HepG2 (cell line): ENCODE results near the gene STYX. TPM values are rescaled to one million over a fixed set of nuclear protein-coding genes. Genes with fewer than 3 reads are reported as not detected.

Source experiments
- ATF2 ChIP-seq: sonication (generic); formaldehyde crosslinking; IDR thresholded peaks from 2 replicates; pipeline ENCODE4 v1.4.0; 2020; ENCODE audit warnings: missing genetic modification reagents
- FOXA3 ChIP-seq: IDR thresholded peaks from 2 replicates; pipeline ENCODE4 v1.6.1; 2016; ENCODE audit warnings: missing genetic modification reagents, missing compliant biosample characterization
- GPN1 ChIP-seq: sonication (generic); formaldehyde crosslinking; IDR thresholded peaks from 2 replicates; pipeline ENCODE4 v1.5.1; 2020; ENCODE audit warnings: missing genetic modification reagents, borderline replicate concordance
- HIVEP1 ChIP-seq: sonication (generic); formaldehyde crosslinking; IDR thresholded peaks from 2 replicates; pipeline ENCODE4 v1.4.0; 2020; ENCODE audit warnings: mild to moderate bottlenecking, missing genetic modification reagents
- HNRNPL ChIP-seq: fragments of 200-400 bp; formaldehyde crosslinking; IDR thresholded peaks from 2 replicates; pipeline ENCODE4 v1.6.1; 2017; ENCODE audit warnings: mild to moderate bottlenecking, low read depth, low read length
- KMT2A ChIP-seq: sonication (generic); formaldehyde crosslinking; IDR thresholded peaks from 2 replicates; pipeline ENCODE4 v1.4.0; 2020; ENCODE audit warnings: missing genetic modification reagents
- MEIS1 ChIP-seq: sonication (generic); formaldehyde crosslinking; IDR thresholded peaks from 2 replicates; pipeline ENCODE4 v1.9.0; 2021; ENCODE audit warnings: mild to moderate bottlenecking, missing genetic modification reagents, moderate library complexity, borderline replicate concordance
- MTA1 ChIP-seq: sonication (generic); formaldehyde crosslinking; IDR thresholded peaks from 2 replicates; pipeline ENCODE4 v1.4.0; 2020; ENCODE audit warnings: missing genetic modification reagents, mild to moderate bottlenecking, borderline replicate concordance
- NCOA5 ChIP-seq: sonication (generic); formaldehyde crosslinking; IDR thresholded peaks from 2 replicates; pipeline ENCODE4 v1.4.0; 2020; ENCODE audit warnings: missing genetic modification reagents
- NFRKB ChIP-seq: fragments of 450-650 bp; IDR thresholded peaks from 2 replicates; pipeline ENCODE4 v1.6.1; 2017
- REL ChIP-seq: sonication (generic); formaldehyde crosslinking; conservative IDR thresholded peaks from 2 replicates; pipeline ENCODE4 v1.8.0; 2022; ENCODE audit warnings: mild to moderate bottlenecking, missing genetic modification reagents, moderate library complexity
- STAT5B ChIP-seq: sonication (generic); formaldehyde crosslinking; IDR thresholded peaks from 2 replicates; pipeline ENCODE4 v1.4.0; 2020; ENCODE audit warnings: missing genetic modification reagents
- ZFP1 ChIP-seq: IDR thresholded peaks from 2 replicates; pipeline ENCODE4 v1.6.1; 2016
- ZHX2 ChIP-seq, 2 experiments: sonication (generic) in 1 of 2; formaldehyde crosslinking in 1 of 2; IDR thresholded peaks; 2 replicates each; pipeline versions ENCODE4 v1.6.1 to v1.9.0; 2014 to 2022; ENCODE audit warnings: antibody characterized with exemption in 1 of 2, borderline replicate concordance in 1 of 2, inconsistent platforms in 1 of 2, low read depth in 1 of 2, missing genetic modification reagents in 1 of 2
- ZMYM3 ChIP-seq: sonication (generic); formaldehyde crosslinking; IDR thresholded peaks from 2 replicates; pipeline ENCODE4 v1.5.1; 2020; ENCODE audit warnings: mild to moderate bottlenecking, missing genetic modification reagents
- ZNF607 ChIP-seq: sonication (generic); formaldehyde crosslinking; IDR thresholded peaks from 2 replicates; pipeline ENCODE4 v1.5.1; 2020; ENCODE audit warnings: missing genetic modification reagents, mild to moderate bottlenecking, borderline replicate concordance
- ZNF609 ChIP-seq: sonication (generic); formaldehyde crosslinking; IDR thresholded peaks from 2 replicates; pipeline ENCODE4 v1.4.0; 2020; ENCODE audit warnings: mild to moderate bottlenecking, missing genetic modification reagents, borderline replicate concordance
- ZNF644 ChIP-seq: IDR thresholded peaks from 2 replicates; pipeline ENCODE4 v1.6.1; 2016; ENCODE audit warnings: low read depth
- polyA plus RNA-seq, 8 experiments: library from polyadenylated mRNA; depleted of rRNA in 3 of 8; stranded (reverse) in 7 of 8; unstranded in 1 of 8; fragments of >200 nt; fragmentation: Illumina TruSeq in 4 of 8; extraction: Trizol in 4 of 8; gene quantifications; 2 replicates each; pipeline versions ENCODE4 v1.2.1 to v1.2.3, GENCODE V29; 2011 to 2016; ENCODE audit warnings: low read depth in 4 of 8, missing spikeins in 1 of 8, mixed read lengths in 1 of 8; ENCODE audit not compliant: insufficient read depth in 1 of 8
- total RNA-seq, 5 experiments: library from RNA; depleted of rRNA; stranded (reverse); fragments of >200 nt; fragmentation: Illumina TruSeq; extraction: Trizol; gene quantifications; 2 replicates each; pipeline ENCODE4 v1.2.3, GENCODE V29; 2016; ENCODE audit warnings: low read depth in 1 of 5

STYX gene
- total and polyA plus RNA-seq, 2 of the 13 experiments (the other 11 are each of a cell fraction or from before 2014, with no cell fraction given) = 6.6 to 10.9 TPM

DNA sequence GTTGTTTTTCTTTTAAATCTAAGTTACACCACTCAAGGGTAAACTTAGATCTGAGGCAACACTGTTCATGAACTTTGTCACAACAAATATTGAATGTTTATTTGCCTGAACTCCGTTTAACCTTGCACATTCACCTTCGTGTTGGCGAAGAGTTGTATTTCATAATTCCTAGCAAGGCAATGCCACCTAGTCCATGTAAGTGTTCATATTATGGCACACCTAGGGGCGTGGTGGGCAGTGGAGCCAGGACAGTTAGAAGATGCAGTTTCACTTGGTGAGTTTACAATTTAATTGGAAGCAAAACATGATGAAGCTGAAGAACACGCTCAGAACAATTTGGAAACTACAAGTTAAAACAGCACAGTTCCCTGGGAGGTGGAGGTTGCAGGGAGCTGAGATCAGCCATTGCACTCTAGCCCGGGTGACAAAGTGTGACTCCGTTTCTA, 91.9 kb downstream of the STYX start (continued):
- TF ChIP-seq GPN1 (CRISPR knock-in tag) (no peak), NFRKB (no peak), KMT2A (CRISPR knock-in tag) (peak; percentile 47; the same call in 1 of the 2 replicates), FOXA3 (CRISPR knock-in tag) (peak; percentile 99), ZNF607 (CRISPR knock-in tag) (no peak; the same call in 1 of the 2 replicates), ATF2 (CRISPR knock-in tag) (peak; percentile 93), ZNF609 (CRISPR knock-in tag) (peak; percentile 97), ZFP1 (CRISPR knock-in tag) (peak; percentile 81), ZNF644 (CRISPR knock-in tag) (peak; percentile 90), ZHX2 (IDR thresholded peaks at IDR 0.05; ENCODE audit: low read depth) (0 out of 2 replicates have a peak, but pooled peaks have one; percentile 27), ZHX2 (CRISPR knock-in tag; IDR thresholded peaks at IDR 0.05; ENCODE audit: borderline replicate concordance) (no peak), REL (no peak), MTA1 (CRISPR knock-in tag) (no peak; the same call in 1 of the 2 replicates), NCOA5 (CRISPR knock-in tag) (no peak), HNRNPL (0 out of 2 replicates have a peak, but pooled peaks have one; percentile 29), STAT5B (no peak), ZMYM3 (CRISPR knock-in tag) (peak; percentile 74), MEIS1 (peak; percentile 34; the same call in 1 of the 2 replicates), HIVEP1 (CRISPR knock-in tag) (no peak)
